NCI-H446 (cell line): ENCODE measurements around the gene FOXD4L4.
"Not testable (repeated sequence)": the region's sequence is repeated elsewhere in the genome, so short reads cannot be mapped to it uniquely, and the experiment has no call there.

ENCODE experiments used
- DNase-seq, 2 experiments: peaks; one replicate each; lab custom pipeline; 2025; lab: John Stamatoyannopoulos, UW

The FOXD4L4 gene

DNA sequence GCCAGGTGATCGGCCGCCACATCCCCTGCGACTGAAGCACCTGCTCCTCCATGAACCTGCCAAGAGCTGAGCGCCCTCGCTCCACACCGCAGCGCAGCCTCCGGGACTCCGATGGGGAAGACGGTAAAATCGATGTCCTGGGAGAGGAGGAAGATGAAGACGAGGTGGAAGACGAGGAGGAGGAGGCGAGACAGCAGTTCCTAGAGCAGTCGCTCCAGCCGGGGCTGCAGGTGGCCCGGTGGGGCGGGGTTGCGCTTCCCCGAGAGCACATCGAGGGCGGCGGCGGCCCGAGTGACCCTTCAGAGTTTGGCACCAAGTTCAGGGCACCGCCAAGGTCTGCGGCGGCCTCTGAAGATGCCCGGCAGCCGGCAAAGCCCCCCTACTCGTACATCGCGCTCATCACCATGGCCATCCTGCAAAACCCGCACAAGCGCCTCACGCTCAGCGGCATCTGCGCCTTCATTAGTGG is at the start of gene FOXD4L4:
TSS of gene FOXD4L4 (plus strand) at position 51 of the 469 bp plus-strand sequence. CDS start at position 51, 0 bp downstream.
- not testable (repeated sequence) for DNase-seq

DNA sequence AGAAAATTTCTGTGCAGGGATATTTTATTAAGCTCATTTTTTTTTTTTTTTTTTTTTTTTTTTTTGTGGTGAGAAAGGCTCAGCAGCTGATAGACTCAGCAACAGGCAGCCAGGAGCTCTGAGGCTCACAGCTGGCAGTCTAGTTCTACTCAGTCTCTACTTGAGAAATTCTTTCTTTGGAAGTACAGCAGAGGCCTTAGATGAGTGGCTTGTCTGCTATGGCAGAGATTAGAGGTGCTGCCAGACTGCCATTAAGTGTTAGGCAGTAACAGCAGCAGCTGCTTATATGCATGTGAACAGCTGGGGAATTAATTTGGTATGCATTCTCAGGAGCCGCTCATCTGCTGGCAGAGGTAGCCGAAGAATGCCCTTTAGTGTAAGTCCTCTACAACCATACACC is 33.4 kb upstream of the FOXD4L4 start:
- DNase-seq: not testable (repeated sequence)

DNA sequence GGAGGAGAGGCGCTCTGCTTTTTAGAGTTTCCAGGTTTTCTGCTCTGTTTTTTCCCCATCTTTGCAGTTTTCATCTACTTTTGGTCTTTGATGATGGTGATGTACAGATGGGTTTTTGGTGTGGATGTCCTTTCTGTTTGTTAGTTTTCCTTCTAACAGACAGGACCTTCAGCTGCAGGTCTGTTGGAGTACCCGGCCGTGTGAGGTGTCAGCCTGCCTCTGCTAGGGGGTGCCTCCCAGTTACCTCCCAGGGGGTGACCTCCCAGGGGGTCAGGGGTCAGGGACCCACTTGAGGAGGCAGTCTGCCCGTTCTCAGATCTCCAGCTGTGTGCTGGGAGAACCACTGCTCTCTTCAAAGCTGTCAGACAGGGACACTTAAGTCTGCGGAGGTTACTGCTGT is 22.5 kb upstream of the FOXD4L4 start:
- DNase-seq: not testable (repeated sequence)

DNA sequence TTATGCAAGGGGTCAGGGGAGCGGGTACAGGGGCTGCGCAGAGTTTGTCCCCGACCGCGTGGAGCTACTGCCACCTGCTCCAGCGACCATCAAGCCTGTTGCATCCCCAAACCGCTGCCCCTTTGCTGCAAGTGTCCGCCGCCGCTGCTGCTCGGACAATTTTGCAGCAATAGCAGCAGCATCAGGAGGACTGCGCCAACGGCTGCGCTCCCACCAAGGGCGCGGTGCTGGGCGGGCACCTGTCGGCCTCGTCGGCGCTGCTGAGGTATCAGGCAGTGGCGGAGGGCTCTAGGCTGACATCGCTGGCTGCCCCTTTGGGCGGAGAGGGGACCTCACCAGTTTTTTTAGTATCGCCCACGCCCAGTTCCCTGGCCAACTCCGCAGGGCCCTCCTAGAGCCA is 1.2 kb downstream of the FOXD4L4 start:
- not testable (repeated sequence) for DNase-seq
